H1 (cell line): Measurements from ENCODE around the gene GSE1. TPM values are rescaled to one million over a fixed set of nuclear protein-coding genes. Genes with fewer than 3 reads are reported as not detected.
A peak's percentile ranks its signal among the peaks of the same experiment; 100 is the strongest.

Experiments
- CTCF ChIA-PET: fragments of 300-600 bp; sonication (Branson Sonifier 250); formaldehyde crosslinking; loops from one replicate; lab custom pipeline; 2021; ENCODE audit not compliant: partially characterized antibody; lab: Charles Lee
- POLR2A ChIA-PET: fragments of 300-600 bp; sonication (Branson Sonifier 250); formaldehyde crosslinking; loops from one replicate; lab custom pipeline; 2021; ENCODE audit warnings: inconsistent platforms; ENCODE audit not compliant: partially characterized antibody; lab: Charles Lee
- DNase-seq, 2 experiments: peaks; one replicate each; pipeline versions ENCODE4 v3.0.0 to v3.0.0-alpha.2; 2010 to 2022; ENCODE audit warnings: low spot score in 2 of 2, low read depth in 1 of 2, mixed read lengths in 1 of 2
- FAIRE-seq: peaks from 2 replicates; lab custom pipeline; 2011; peaks lifted over from hg19 to GRCh38; lab: Jason Lieb, UNC
- H2AFZ ChIP-seq: 2 replicates; pipeline ENCODE4 v1.8.1; 2012; ENCODE audit warnings: low read length, inconsistent platforms
- H2AK5ac ChIP-seq: 2 replicates; pipeline ENCODE4 v1.6.1; 2013; ENCODE audit warnings: low read depth, low read length
- H2BK120ac ChIP-seq: replicated peaks from 2 replicates; pipeline ENCODE3; 2013; ENCODE audit warnings: low read depth, low read length, inconsistent platforms
- H2BK12ac ChIP-seq: 2 replicates; pipeline ENCODE4 v1.6.1; 2013; ENCODE audit warnings: low read depth, low read length
- H2BK15ac ChIP-seq: 2 replicates; pipeline ENCODE4 v1.6.1; 2013; ENCODE audit warnings: low read length
- H2BK20ac ChIP-seq: 2 replicates; pipeline ENCODE4 v1.6.1; 2013; ENCODE audit warnings: low read length
- H2BK5ac ChIP-seq: 2 replicates; pipeline ENCODE4 v1.6.1; 2013; ENCODE audit warnings: low read depth, low read length
- H3K14ac ChIP-seq: 2 replicates; pipeline ENCODE4 v1.6.1; 2013; ENCODE audit warnings: inconsistent platforms; ENCODE audit not compliant: insufficient read length
- H3K18ac ChIP-seq: 2 replicates; pipeline ENCODE4 v1.6.1; 2013; ENCODE audit warnings: low read length; ENCODE audit errors: extremely low read depth
- H3K23ac ChIP-seq: 2 replicates; pipeline ENCODE4 v1.6.1; 2013; ENCODE audit warnings: inconsistent platforms; ENCODE audit not compliant: insufficient read length
- H3K23me2 ChIP-seq: 2 replicates; pipeline ENCODE4 v1.6.1; 2013; ENCODE audit warnings: low read depth, low read length
- H3K27ac ChIP-seq: 2 replicates; pipeline ENCODE4 v1.6.1; 2011; ENCODE audit warnings: low read depth, low read length, inconsistent platforms
- H3K27me3 ChIP-seq, 4 experiments: replicated peaks in 1 of 4; 1 replicate in 1 of 4; 2 replicates in 3 of 4; pipeline versions ENCODE4 v1.6.1 to v1.8.1; 2011 to 2013; ENCODE audit warnings: low read length in 3 of 4, mild to moderate bottlenecking in 3 of 4, inconsistent platforms in 2 of 4, mixed read lengths in 2 of 4, moderate library complexity in 1 of 4; ENCODE audit not compliant: control insufficient read depth in 3 of 4, insufficient read depth in 3 of 4; ENCODE audit errors: extremely low read depth in 1 of 4
- H3K36me3 ChIP-seq, 4 experiments: 2 replicates each; pipeline versions ENCODE4 v1.6.1 to v1.8.1; 2011 to 2013; ENCODE audit warnings: mild to moderate bottlenecking in 4 of 4, low read length in 3 of 4, moderate library complexity in 2 of 4, control low read depth in 1 of 4, inconsistent platforms in 1 of 4; ENCODE audit not compliant: insufficient read depth in 4 of 4, control insufficient read depth in 2 of 4
- H3K4ac ChIP-seq: replicated peaks from 2 replicates; pipeline ENCODE3; 2013; ENCODE audit warnings: low read length, low read depth, mixed read lengths, inconsistent platforms; ENCODE audit not compliant: insufficient read length
- H3K4me1 ChIP-seq, 4 experiments: replicated peaks in 1 of 4; 1 replicate in 1 of 4; 2 replicates in 3 of 4; pipeline versions ENCODE4 v1.6.1 to v1.8.1; 2011 to 2013; ENCODE audit warnings: low read length in 3 of 4, inconsistent platforms in 2 of 4, mixed read lengths in 1 of 4; ENCODE audit not compliant: insufficient read depth in 4 of 4, control insufficient read depth in 3 of 4
- H3K4me2 ChIP-seq, 2 experiments: 2 replicates each; pipeline versions ENCODE4 v1.6.1 to v1.8.1; 2011 to 2013; ENCODE audit warnings: low read depth in 2 of 2, low read length in 2 of 2, control low read depth in 1 of 2, inconsistent platforms in 1 of 2, mild to moderate bottlenecking in 1 of 2; ENCODE audit not compliant: insufficient read depth in 1 of 2
- H3K4me3 ChIP-seq, 4 experiments: fragments of 200-600, 300-600 bp in 1 of 4; sonication (generic), shearing (Covaris generic), sonication (Bioruptor Twin) in 1 of 4; 2 replicates each; pipeline versions ENCODE4 v1.5.1 to v1.8.1; 2011 to 2016; ENCODE audit warnings: low read length in 4 of 4, low read depth in 3 of 4, control low read depth in 2 of 4, inconsistent platforms in 2 of 4, mild to moderate bottlenecking in 2 of 4, mixed read lengths in 1 of 4, moderate library complexity in 1 of 4; ENCODE audit not compliant: insufficient read depth in 2 of 4; ENCODE audit errors: extremely low read depth in 1 of 4
- H3K56ac ChIP-seq: replicated peaks from 2 replicates; pipeline ENCODE3; 2013; ENCODE audit warnings: low read depth, mild to moderate bottlenecking, mixed read lengths, low read length, inconsistent platforms; ENCODE audit not compliant: insufficient read length
- H3K79me1 ChIP-seq: 2 replicates; pipeline ENCODE4 v1.6.1; 2013; ENCODE audit warnings: low read depth, low read length, control low read depth
- H3K79me2 ChIP-seq, 2 experiments: 2 replicates each; pipeline versions ENCODE4 v1.6.1 to v1.8.1; 2012 to 2013; ENCODE audit warnings: low read length in 2 of 2, mild to moderate bottlenecking in 2 of 2, inconsistent platforms in 1 of 2; ENCODE audit not compliant: insufficient read depth in 2 of 2, control insufficient read depth in 1 of 2
- H3K9ac ChIP-seq, 4 experiments: replicated peaks in 1 of 4; 1 replicate in 1 of 4; 2 replicates in 3 of 4; pipeline versions ENCODE4 v1.6.1 to v1.8.1; 2011 to 2013; ENCODE audit warnings: low read depth in 3 of 4, low read length in 3 of 4, control low read depth in 2 of 4, mild to moderate bottlenecking in 2 of 4, moderate library complexity in 2 of 4, inconsistent platforms in 1 of 4; ENCODE audit errors: extremely low read depth in 1 of 4
- H3K9me3 ChIP-seq, 2 experiments: 2 replicates each; pipeline versions ENCODE4 v1.6.1 to v1.8.1; 2012 to 2013; ENCODE audit warnings: mild to moderate bottlenecking in 2 of 2, moderate library complexity in 2 of 2, control low read depth in 1 of 2, inconsistent platforms in 1 of 2, low read depth in 1 of 2, low read length in 1 of 2, mixed read lengths in 1 of 2; ENCODE audit not compliant: insufficient read depth in 2 of 2
- H4K20me1 ChIP-seq, 2 experiments: replicated peaks in 1 of 2; 2 replicates each; pipeline versions ENCODE3 to v1.8.1; 2011 to 2013; ENCODE audit warnings: inconsistent platforms in 2 of 2, low read length in 2 of 2, mild to moderate bottlenecking in 1 of 2; ENCODE audit not compliant: insufficient read depth in 2 of 2, control insufficient read depth in 1 of 2
- H4K5ac ChIP-seq: 2 replicates; pipeline ENCODE4 v1.6.1; 2013; ENCODE audit warnings: low read length, low read depth, mixed read lengths, inconsistent platforms; ENCODE audit not compliant: insufficient read length
- H4K8ac ChIP-seq: 2 replicates; pipeline ENCODE4 v1.8.0; 2013; ENCODE audit warnings: mild to moderate bottlenecking, moderate library complexity, low read length, inconsistent platforms; ENCODE audit not compliant: insufficient read depth; ENCODE audit errors: extremely low read depth
- H4K91ac ChIP-seq: replicated peaks from 2 replicates; pipeline ENCODE3; 2013; ENCODE audit warnings: low read length, mixed read lengths, inconsistent platforms; ENCODE audit not compliant: insufficient read length
- BACH1 ChIP-seq: IDR thresholded peaks from 2 replicates; pipeline ENCODE4 v1.6.1; 2012; ENCODE audit warnings: low read length, improper control_type of control experiment
- SRF ChIP-seq: IDR thresholded peaks from 2 replicates; pipeline ENCODE4 v1.6.1; 2011; ENCODE audit warnings: mild to moderate bottlenecking, low read depth, low read length, moderate library complexity
- TCF12 ChIP-seq: IDR thresholded peaks from 2 replicates; pipeline ENCODE4 v1.6.1; 2011; ENCODE audit warnings: low read depth, mild to moderate bottlenecking, low read length
- WGBS, 2 experiments: shearing (Covaris generic) in 1 of 2; methylation state at CpG; one replicate each; pipeline versions ENCODE4 v1.1.6 to v1.1.7; 2013 to 2015; ENCODE audit warnings: low lambda C conversion rate in 2 of 2, mixed read lengths in 2 of 2, inconsistent platforms in 1 of 2, low coverage in 1 of 2, missing lambda C conversion rate in 1 of 2; ENCODE audit not compliant: insufficient replicate concordance in 2 of 2, insufficient coverage in 1 of 2, insufficient read length in 1 of 2; ENCODE audit errors: extremely low coverage in 1 of 2, missing lambda C conversion rate in 1 of 2; 5-methylcytosine and 5-hydroxymethylcytosine counted together
- polyA plus RNA-seq, 7 experiments: library from polyadenylated mRNA; depleted of rRNA in 3 of 7; stranded (reverse) in 5 of 7; unstranded in 2 of 7; fragments of >200 nt in 5 of 7; fragments of 200-250 nt in 2 of 7; gene quantifications; 1 replicate in 5 of 7; 2 replicates in 1 of 7; 4 replicates in 1 of 7; pipeline versions ENCODE4 v1.2.1 to v1.2.3, GENCODE V29; 2011 to 2013; ENCODE audit warnings: missing spikeins in 2 of 7, mixed read lengths in 2 of 7
- total RNA-seq: library from RNA; stranded (reverse); fragmentation: NEBNext Ultra II Directional; extraction: Animal tissue kit (Norgen Biotek cat#: 25700); gene quantifications from 2 replicates; pipeline ENCODE4 v1.2.1, GENCODE V29; 2021

The GSE1 gene
- total and polyA plus RNA-seq, 2 of the 8 experiments (the other 6 are each of a cell fraction or from before 2014, with no cell fraction given) = 26.0 to 65.6 TPM

- peaks cover 0 to 65% of the 10 kb centered on the region in 2 experiments; a peak in 3 of 4 replicates for H3K79me2 ChIP-seq
- TF ChIP-seq SRF (no peak), BACH1 (no peak), TCF12 (no peak)
These were observed 42.8 kb upstream of the GSE1 start for GRCh38 chr16:85570213-85570734.

More at GRCh38 chr16:85570213-85570734, 42.8 kb upstream of the GSE1 start:
- Histone ChIP-seq H3K79me1 (peaks cover 20% of the 10 kb centered on the region), H2BK20ac (peak overlapping the region; percentile 95; the same call in 1 of the 2 replicates), H3K4me3 (no peak overlapping the region), H4K91ac (peak overlapping the region; percentile 90), H2BK5ac (peak overlapping the region; percentile 96; the same call in 1 of the 2 replicates), H3K9ac (no peak overlapping the region), H3K23me2 (peaks cover 7% of the 10 kb centered on the region; the same call in 1 of the 2 replicates), H2AK5ac (peak overlapping the region; percentile 99; the same call in 1 of the 2 replicates), H2AFZ (no peak overlapping the region), H4K5ac (peak overlapping the region; percentile 1), H3K9me3 (no peaks in the 10 kb centered on the region), H3K23ac (no peak overlapping the region), H4K20me1 (peaks cover 5 to 10% of the 10 kb centered on the region in 2 experiments), H3K36me3 (peaks cover 0 to 2% (median 0%) of the 10 kb centered on the region in 4 experiments; a peak in 2 of 8 replicates), H3K18ac (peak overlapping the region; percentile 91), H3K56ac (peak overlapping the region; percentile 36), H3K27me3 (peaks cover 0 to 3% (median 0%) of the 10 kb centered on the region in 4 experiments; a peak in 2 of 7 replicates), H4K8ac (no peak overlapping the region), H3K4ac (peak overlapping the region; percentile 27), H3K14ac (no peak overlapping the region), H3K27ac (no peak overlapping the region; the same call in 1 of the 2 replicates), H3K4me1 (peaks cover 24 to 68% (median 43%) of the 10 kb centered on the region in 4 experiments), H2BK120ac (no peak overlapping the region), H2BK12ac (peak overlapping the region; percentile 95; the same call in 1 of the 2 replicates), H3K4me2 (peak overlapping the region; percentile 16 to 24; a peak in 2 of 4 replicates), H2BK15ac (peak overlapping the region; percentile 61; the same call in 1 of the 2 replicates)
- 75% methylated on average over 11 of the region's 13 CpGs; no CpG with 5 or more reads in 1 of the 2 experiments for WGBS, 2 experiments
- POLR2A ChIA-PET = no interaction called here
- FAIRE-seq (no peak), DNase-seq (no peak)
- CTCF ChIA-PET = interaction anchor here (1.0 to 9.4 kb wide), 6 partner anchors 10 to 59 kb away, joined by 3 to 173 read pairs (median 16); no protein-coding TSS in a partner anchor
